Activated CD4-positive, alpha-beta T cell treated with anti-CD3 and anti-CD28 coated beads, Interleukin-2, amount 50 U/mL, for 48 hours (primary cell): ENCODE measurements around the gene CEMIP2.
A peak's percentile ranks its signal among the peaks of the same experiment; 100 is the strongest.
"Not testable (repeated sequence)": the region's sequence is repeated elsewhere in the genome, so short reads cannot be mapped to it uniquely, and the experiment has no call there.

Experiments
- DNase-seq, 2 experiments: peaks; one replicate each; pipeline ENCODE4 v3.0.0-alpha.2; 2020

CEMIP2 gene

GRCh38 chr9:71675105-71675856 lies 93.0 kb downstream of the CEMIP2 start:
- DNase-seq, result no peak

- DNase-seq, result no peak
Observed at GRCh38 chr9:71672573-71672972, 95.7 kb downstream of the CEMIP2 start.

GRCh38 chr9:71671289-71671688 lies 97.0 kb downstream of the CEMIP2 start:
- no peak for DNase-seq

- DNase-seq, result no peak
Observed at GRCh38 chr9:71670121-71670520, 98.2 kb downstream of the CEMIP2 start.

GRCh38 chr9:71669284-71669995 lies 98.9 kb downstream of the CEMIP2 start:
- no peak for DNase-seq

GRCh38 chr9:71668717-71669116 lies 99.6 kb downstream of the CEMIP2 start:
- no peak for DNase-seq

GRCh38 chr9:71665247-71665646 lies 103.1 kb downstream of the CEMIP2 start:
- DNase-seq, result no peak

GRCh38 chr9:71664566-71664965 lies 103.7 kb downstream of the CEMIP2 start:
- DNase-seq, result no peak

- no peak for DNase-seq
Observed at GRCh38 chr9:71663931-71664459, 104.3 kb downstream of the CEMIP2 start.

- no peak for DNase-seq
Observed at GRCh38 chr9:71663216-71663615, 105.1 kb downstream of the CEMIP2 start.

- DNase-seq, result no peak
Observed at GRCh38 chr9:71662082-71662481, 106.2 kb downstream of the CEMIP2 start.

- not testable (repeated sequence) for DNase-seq
Observed at GRCh38 chr9:71657276-71657675, 111.0 kb downstream of the CEMIP2 start.

GRCh38 chr9:71656496-71656895 lies 111.8 kb downstream of the CEMIP2 start:
- no peak for DNase-seq

- no peak for DNase-seq
Observed at GRCh38 chr9:71655778-71656177, 112.5 kb downstream of the CEMIP2 start.

GRCh38 chr9:71655141-71655540 lies 113.2 kb downstream of the CEMIP2 start:
- no peak for DNase-seq

GRCh38 chr9:71652480-71652879 lies 115.8 kb downstream of the CEMIP2 start:
- no peak for DNase-seq

- DNase-seq, result no peak
Observed at GRCh38 chr9:71648453-71648852, 119.9 kb downstream of the CEMIP2 start.

GRCh38 chr9:71647094-71647591 lies 121.2 kb downstream of the CEMIP2 start:
- peak in 1 of 2 experiments; percentile 10 for DNase-seq

GRCh38 chr9:71646131-71646530 lies 122.2 kb downstream of the CEMIP2 start:
- DNase-seq, result no peak

- no peak for DNase-seq
Observed at GRCh38 chr9:71644819-71645362, 123.4 kb downstream of the CEMIP2 start.

- no peak for DNase-seq
Observed at GRCh38 chr9:71643330-71643729, 125.0 kb downstream of the CEMIP2 start.

GRCh38 chr9:71642056-71642455 lies 126.3 kb downstream of the CEMIP2 start:
- DNase-seq, result no peak

GRCh38 chr9:71638627-71639026 lies 129.7 kb downstream of the CEMIP2 start:
- peak in 1 of 2 experiments; percentile 4 for DNase-seq

- DNase-seq, result no peak
Observed at GRCh38 chr9:71637926-71638325, 130.4 kb downstream of the CEMIP2 start.
